Type B pancreatic cell (in vitro differentiated cells): Measurements from ENCODE around the gene MAML2. TPM values are rescaled to one million over a fixed set of nuclear protein-coding genes. Genes with fewer than 3 reads are reported as not detected.
A peak's percentile ranks its signal among the peaks of the same experiment; 100 is the strongest.

Experiments used
- DNase-seq: peaks from one replicate; pipeline ENCODE4 v3.0.0; 2021; ENCODE audit warnings: mixed read lengths; ENCODE audit not compliant: unreplicated experiment; ENCODE audit errors: extremely low spot score
- H3K27ac Mint-ChIP-seq: 2 replicates; pipeline ENCODE4 v1.8.0; 2021; ENCODE audit warnings: mild to moderate bottlenecking, mixed read lengths
- H3K27me3 Mint-ChIP-seq: 2 replicates; pipeline ENCODE4 v1.8.0; 2021; ENCODE audit warnings: mixed read lengths
- H3K36me3 Mint-ChIP-seq: 2 replicates; pipeline ENCODE4 v1.8.0; 2021; ENCODE audit warnings: mixed read lengths
- H3K4me1 Mint-ChIP-seq: one replicate; pipeline ENCODE4 v1.8.0; 2021; ENCODE audit warnings: mixed read lengths; ENCODE audit not compliant: unreplicated experiment
- H3K4me3 Mint-ChIP-seq: 2 replicates; pipeline ENCODE4 v1.8.0; 2021; ENCODE audit warnings: mild to moderate bottlenecking, mixed read lengths
- H3K9me3 Mint-ChIP-seq: 2 replicates; pipeline ENCODE4 v1.8.0; 2021; ENCODE audit warnings: mixed read lengths
- CTCF ChIP-seq: fragments of 200-600 bp; sonication (generic); conservative IDR thresholded peaks from 2 replicates; pipeline ENCODE4 v1.5.0; 2021; ENCODE audit warnings: antibody characterized with exemption, mild to moderate bottlenecking
- total RNA-seq: library from RNA; stranded (reverse); gene quantifications from 2 replicates; pipeline ENCODE4 v1.2.1, GENCODE V29; 2021; ENCODE audit warnings: low replicate concordance

MAML2 gene
- total RNA-seq, 1 donor from 2014 or later: 20.8 TPM

- Mint-ChIP-seq H3K27ac (peak overlapping the region; percentile 6), H3K36me3 (peaks cover 7% of the 10 kb centered on the region), H3K27me3 (no peaks in the 10 kb centered on the region), H3K4me3 (peak overlapping the region; percentile 30), H3K4me1 (peaks cover 39% of the 10 kb centered on the region), H3K9me3 (no peaks in the 10 kb centered on the region)
- DNase-seq: no peak
- no peak for TF ChIP-seq CTCF
Measured at GRCh38 chr11:96104496-96104895, 238.5 kb downstream of the MAML2 start.

- no peak for DNase-seq
- H3K4me3 Mint-ChIP-seq: no peak overlapping the region
- no peaks in the 10 kb centered on the region for H3K27me3 Mint-ChIP-seq
- peak overlapping the region; percentile 33 for H3K27ac Mint-ChIP-seq
- TF ChIP-seq CTCF: no peak
- no peaks in the 10 kb centered on the region for H3K9me3 Mint-ChIP-seq
- H3K4me1 Mint-ChIP-seq: peaks cover 47% of the 10 kb centered on the region
- H3K36me3 Mint-ChIP-seq: peaks cover 8% of the 10 kb centered on the region
Measured at GRCh38 chr11:96103721-96104120, 239.3 kb downstream of the MAML2 start.

GRCh38 chr11:96103102-96103501, 239.9 kb downstream of the MAML2 start:
- Mint-ChIP-seq H3K4me3 (peak overlapping the region; percentile 1), H3K4me1 (peaks cover 53% of the 10 kb centered on the region), H3K36me3 (peaks cover 8% of the 10 kb centered on the region), H3K27me3 (no peaks in the 10 kb centered on the region), H3K9me3 (no peaks in the 10 kb centered on the region), H3K27ac (peak overlapping the region; percentile 53)
- no peak for DNase-seq
- no peak for TF ChIP-seq CTCF

GRCh38 chr11:96102664-96103078, 240.3 kb downstream of the MAML2 start:
- H3K27me3 Mint-ChIP-seq: no peaks in the 10 kb centered on the region
- peaks cover 8% of the 10 kb centered on the region for H3K36me3 Mint-ChIP-seq
- no peak for TF ChIP-seq CTCF
- peak overlapping the region; percentile 53 for H3K27ac Mint-ChIP-seq
- H3K4me3 Mint-ChIP-seq: peak overlapping the region; percentile 1
- peaks cover 57% of the 10 kb centered on the region for H3K4me1 Mint-ChIP-seq
- DNase-seq: no peak
- H3K9me3 Mint-ChIP-seq: no peaks in the 10 kb centered on the region

- Mint-ChIP-seq H3K27ac (no peak overlapping the region), H3K4me3 (no peak overlapping the region)
Measured at GRCh38 chr11:96101146-96101545, 241.8 kb downstream of the MAML2 start.

More at GRCh38 chr11:96101146-96101545, 241.8 kb downstream of the MAML2 start:
- Mint-ChIP-seq H3K9me3 (no peaks in the 10 kb centered on the region), H3K36me3 (peaks cover 8% of the 10 kb centered on the region), H3K4me1 (peaks cover 59% of the 10 kb centered on the region), H3K27me3 (no peaks in the 10 kb centered on the region)
- DNase-seq: no peak
- no peak for TF ChIP-seq CTCF
